ENCODE data around the gene NR1H4.

Gene NR1H4

DNA sequence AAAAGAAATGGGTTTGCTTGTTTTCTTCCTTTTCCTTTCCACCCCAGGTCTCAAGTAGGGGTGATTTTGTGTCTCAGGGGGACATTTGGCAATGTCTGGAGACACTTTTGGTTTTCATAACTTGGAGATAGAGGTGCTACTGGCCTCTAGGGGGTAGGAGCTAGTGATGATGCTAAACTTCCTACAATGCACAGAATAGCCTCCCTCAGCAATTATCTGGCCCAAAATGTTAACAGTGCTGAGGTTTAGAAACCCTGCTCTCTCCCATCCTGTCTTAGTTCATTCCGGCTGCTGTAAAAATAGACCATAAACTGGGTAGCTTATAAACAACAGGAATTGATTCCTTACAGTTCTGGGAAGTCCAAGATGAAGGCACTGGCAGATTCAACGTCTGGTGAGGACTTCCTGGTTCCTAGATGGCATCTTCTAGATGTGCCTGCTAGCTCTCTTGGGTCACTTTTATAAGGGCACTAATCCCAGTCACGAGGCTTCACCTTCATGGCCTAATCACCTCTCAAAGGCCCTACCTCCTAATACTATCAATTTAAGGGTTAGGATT, 92.4 kb downstream of the NR1H4 start (continued):
- TF ChIP-seq ZNF571 (tag by site-specific recombination; IDR thresholded peaks at IDR 0.05) (no peak), ZNF423 (tag by site-specific recombination; IDR thresholded peaks at IDR 0.05) (no peak), ZNF341 (tag by site-specific recombination; IDR thresholded peaks at IDR 0.05; ENCODE audit: low read depth) (no peak), ZNF473 (tag by site-specific recombination; IDR thresholded peaks at IDR 0.05) (no peak)

DNA sequence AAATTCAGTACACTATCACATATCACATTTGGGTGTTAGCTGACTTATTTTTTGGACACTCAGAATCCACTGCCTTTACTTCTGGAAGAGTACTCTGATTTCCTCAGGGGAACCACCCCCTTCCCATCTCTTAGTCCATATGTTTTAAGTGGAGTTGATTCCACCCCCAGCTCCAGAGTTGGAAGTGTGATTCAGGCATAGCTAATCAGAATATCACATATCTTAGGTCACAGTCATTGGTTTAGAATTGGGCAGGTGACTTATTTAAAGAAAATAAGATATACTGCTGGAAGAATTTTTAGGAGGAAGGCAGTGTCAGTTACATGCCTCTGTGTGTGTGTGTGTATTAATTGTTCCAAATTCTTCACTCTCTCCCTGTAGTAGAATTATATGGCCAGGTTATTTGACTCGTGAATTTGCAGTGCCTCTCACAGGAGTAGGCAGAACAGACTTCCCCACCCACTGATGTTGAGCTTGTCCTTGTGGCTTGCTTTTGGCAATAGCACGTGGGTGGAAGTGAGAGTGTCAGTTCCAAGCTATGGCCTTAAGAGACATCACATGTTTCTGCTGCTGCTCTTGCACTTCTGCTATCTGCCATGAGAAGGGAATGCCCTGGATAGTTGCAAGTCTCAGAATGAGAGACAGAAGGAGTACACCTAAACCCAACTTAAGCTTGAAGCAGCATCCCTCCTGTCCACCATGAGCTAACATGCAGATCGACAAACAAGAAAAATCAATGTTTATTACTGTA, 93.4 kb downstream of the NR1H4 start:
- POLR2A ChIA-PET, result interaction anchor here (0.6 kb wide), 1 partner anchor 815 kb away, joined by 4 read pairs; no protein-coding TSS in a partner anchor
- Histone ChIP-seq H3K4me3 (ENCODE audit: low read depth, low read length) (no peak overlapping the region), H3K36me3 (ENCODE audit: control insufficient read depth in 2 of 2, insufficient read depth in 1 of 2, low read length in 2 of 2) (no peaks in the 10 kb centered on the region), H3K4me1 (ENCODE audit: control insufficient read depth, insufficient read depth, low read length) (no peaks in the 10 kb centered on the region), H3K27ac (ENCODE audit: extremely low read depth, low read depth, low read length) (no peak overlapping the region), H3K9me3 (ENCODE audit: control insufficient read depth, insufficient read depth, low read depth, low read length) (no peaks in the 10 kb centered on the region)
- TF ChIP-seq ZNF184 (tag by site-specific recombination; IDR thresholded peaks at IDR 0.05), result no peak
- peak; percentile 94 for TF ChIP-seq ZFHX2 (tag by site-specific recombination; conservative IDR thresholded peaks at IDR 0.05)
- peak; percentile 91 for TF ChIP-seq EGR2 (tag by site-specific recombination; IDR thresholded peaks at IDR 0.05; ENCODE audit: low read depth)
- CTCF ChIA-PET, result interaction anchor here (0.6 to 3.3 kb wide), 7 partner anchors 10 to 763 kb away, joined by 3 to 18 read pairs (median 3); no protein-coding TSS in a partner anchor

- Histone ChIP-seq H3K4me1 (ENCODE audit: control insufficient read depth, insufficient read depth, low read length) (no peaks in the 10 kb centered on the region), H3K4me3 (ENCODE audit: low read depth, low read length) (no peak overlapping the region), H3K9me3 (ENCODE audit: control insufficient read depth, insufficient read depth, low read depth, low read length) (no peaks in the 10 kb centered on the region), H3K36me3 (ENCODE audit: control insufficient read depth in 2 of 2, insufficient read depth in 1 of 2, low read length in 2 of 2) (no peaks in the 10 kb centered on the region), H3K27ac (ENCODE audit: extremely low read depth, low read depth, low read length) (no peak overlapping the region)
- TF ChIP-seq IKZF3 (tag by site-specific recombination; IDR thresholded peaks at IDR 0.05), result no peak
- TF ChIP-seq PRDM6 (tag by site-specific recombination; IDR thresholded peaks at IDR 0.05), result no peak
- TF ChIP-seq, protein P1, sequence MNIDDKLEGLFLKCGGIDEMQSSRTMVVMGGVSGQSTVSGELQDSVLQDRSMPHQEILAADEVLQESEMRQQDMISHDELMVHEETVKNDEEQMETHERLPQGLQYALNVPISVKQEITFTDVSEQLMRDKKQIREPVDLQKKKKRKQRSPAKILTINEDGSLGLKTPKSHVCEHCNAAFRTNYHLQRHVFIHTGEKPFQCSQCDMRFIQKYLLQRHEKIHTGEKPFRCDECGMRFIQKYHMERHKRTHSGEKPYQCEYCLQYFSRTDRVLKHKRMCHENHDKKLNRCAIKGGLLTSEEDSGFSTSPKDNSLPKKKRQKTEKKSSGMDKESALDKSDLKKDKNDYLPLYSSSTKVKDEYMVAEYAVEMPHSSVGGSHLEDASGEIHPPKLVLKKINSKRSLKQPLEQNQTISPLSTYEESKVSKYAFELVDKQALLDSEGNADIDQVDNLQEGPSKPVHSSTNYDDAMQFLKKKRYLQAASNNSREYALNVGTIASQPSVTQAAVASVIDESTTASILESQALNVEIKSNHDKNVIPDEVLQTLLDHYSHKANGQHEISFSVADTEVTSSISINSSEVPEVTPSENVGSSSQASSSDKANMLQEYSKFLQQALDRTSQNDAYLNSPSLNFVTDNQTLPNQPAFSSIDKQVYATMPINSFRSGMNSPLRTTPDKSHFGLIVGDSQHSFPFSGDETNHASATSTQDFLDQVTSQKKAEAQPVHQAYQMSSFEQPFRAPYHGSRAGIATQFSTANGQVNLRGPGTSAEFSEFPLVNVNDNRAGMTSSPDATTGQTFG (tag by site-specific recombination; IDR thresholded peaks at IDR 0.05; ENCODE audit: borderline replicate concordance), result no peak
- no peak for TF ChIP-seq ZNF600 (tag by site-specific recombination; IDR thresholded peaks at IDR 0.05)
- no peak for TF ChIP-seq SP2 (tag by site-specific recombination; IDR thresholded peaks at IDR 0.05)
- no peak for TF ChIP-seq ZNF626 (tag by site-specific recombination; IDR thresholded peaks at IDR 0.05)
- no peak for TF ChIP-seq ZNF121 (tag by site-specific recombination; IDR thresholded peaks at IDR 0.05)
- TF ChIP-seq SP7 (tag by site-specific recombination; IDR thresholded peaks at IDR 0.05), result no peak
- no peak for TF ChIP-seq MYNN (tag by site-specific recombination; IDR thresholded peaks at IDR 0.05; ENCODE audit: borderline replicate concordance)
- TF ChIP-seq, protein P2, sequence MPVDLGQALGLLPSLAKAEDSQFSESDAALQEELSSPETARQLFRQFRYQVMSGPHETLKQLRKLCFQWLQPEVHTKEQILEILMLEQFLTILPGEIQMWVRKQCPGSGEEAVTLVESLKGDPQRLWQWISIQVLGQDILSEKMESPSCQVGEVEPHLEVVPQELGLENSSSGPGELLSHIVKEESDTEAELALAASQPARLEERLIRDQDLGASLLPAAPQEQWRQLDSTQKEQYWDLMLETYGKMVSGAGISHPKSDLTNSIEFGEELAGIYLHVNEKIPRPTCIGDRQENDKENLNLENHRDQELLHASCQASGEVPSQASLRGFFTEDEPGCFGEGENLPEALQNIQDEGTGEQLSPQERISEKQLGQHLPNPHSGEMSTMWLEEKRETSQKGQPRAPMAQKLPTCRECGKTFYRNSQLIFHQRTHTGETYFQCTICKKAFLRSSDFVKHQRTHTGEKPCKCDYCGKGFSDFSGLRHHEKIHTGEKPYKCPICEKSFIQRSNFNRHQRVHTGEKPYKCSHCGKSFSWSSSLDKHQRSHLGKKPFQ (tag by site-specific recombination; IDR thresholded peaks at IDR 0.05), result no peak
- no peak for TF ChIP-seq ATF2 (tag by site-specific recombination; IDR thresholded peaks at IDR 0.05; ENCODE audit: low read depth)
- TF ChIP-seq ZNF394 (tag by site-specific recombination; IDR thresholded peaks at IDR 0.05; ENCODE audit: borderline replicate concordance), result no peak
- ChIA-PET POLR2A (interaction anchor here (0.6 kb wide), 1 partner anchor 814 kb away, joined by 4 read pairs; no protein-coding TSS in a partner anchor), CTCF (interaction anchor here (0.6 to 0.7 kb wide), 3 partner anchors 25 to 764 kb away, joined by 3 to 5 read pairs (median 4); no protein-coding TSS in a partner anchor)
Measured at GRCh38 chr12:100567945-100568344, 94.3 kb downstream of the NR1H4 start.

Data from HEK293 (cell line).